ENCODE results near the gene SLC8A2.

Gene SLC8A2

GRCh38 chr19:47469719-47470118, 2.0 kb downstream of the SLC8A2 start:
- no peak for TF ChIP-seq CTCF (IDR thresholded peaks at IDR 0.05; ENCODE audit: low read depth, low read length, missing control alignments)
- no peak overlapping the region for H3K4me3 ChIP-seq (ENCODE audit: low read depth, low read length)
- no peak for DNase-seq (ENCODE audit: low read depth)

GRCh38 chr19:47469363-47469700, 2.4 kb downstream of the SLC8A2 start:
- no peak for TF ChIP-seq CTCF (IDR thresholded peaks at IDR 0.05; ENCODE audit: low read depth, low read length, missing control alignments)
- H3K4me3 ChIP-seq (ENCODE audit: low read depth, low read length): no peak overlapping the region
- DNase-seq (ENCODE audit: low read depth): no peak

GRCh38 chr19:47467914-47468313, 3.8 kb downstream of the SLC8A2 start:
- no peak for TF ChIP-seq CTCF (IDR thresholded peaks at IDR 0.05; ENCODE audit: low read depth, low read length, missing control alignments)
- no peak overlapping the region for H3K4me3 ChIP-seq (ENCODE audit: low read depth, low read length)
- DNase-seq (ENCODE audit: low read depth): no peak

- TF ChIP-seq CTCF (IDR thresholded peaks at IDR 0.05; ENCODE audit: low read depth, low read length, missing control alignments): no peak
- H3K4me3 ChIP-seq (ENCODE audit: low read depth, low read length): no peak overlapping the region
These were observed 5.7 kb downstream of the SLC8A2 start for GRCh38 chr19:47465957-47466356.

GRCh38 chr19:47464675-47465419, 6.8 kb downstream of the SLC8A2 start:
- DNase-seq (ENCODE audit: low read depth): no peak
- no peak for TF ChIP-seq CTCF (IDR thresholded peaks at IDR 0.05; ENCODE audit: low read depth, low read length, missing control alignments)
- H3K4me3 ChIP-seq (ENCODE audit: low read depth, low read length): no peak overlapping the region

More at GRCh38 chr19:47465957-47466356, 5.7 kb downstream of the SLC8A2 start:
- DNase-seq (ENCODE audit: low read depth): no peak

GRCh38 chr19:47461876-47462275, 9.8 kb downstream of the SLC8A2 start:
- no peak for TF ChIP-seq CTCF (IDR thresholded peaks at IDR 0.05; ENCODE audit: low read depth, low read length, missing control alignments)
- DNase-seq (ENCODE audit: low read depth): no peak
- H3K4me3 ChIP-seq (ENCODE audit: low read depth, low read length): no peak overlapping the region

- no peak for TF ChIP-seq CTCF (IDR thresholded peaks at IDR 0.05; ENCODE audit: low read depth, low read length, missing control alignments)
- no peak for DNase-seq (ENCODE audit: low read depth)
- no peak overlapping the region for H3K4me3 ChIP-seq (ENCODE audit: low read depth, low read length)
These were observed 12.2 kb downstream of the SLC8A2 start for GRCh38 chr19:47459477-47459876.
